Measurements from ENCODE around the gene FGF14. TPM values are rescaled to one million over a fixed set of nuclear protein-coding genes. Genes with fewer than 3 reads are reported as not detected.

FGF14 gene
- polyA plus RNA-seq, 1 of the 3 experiments (the other 2 are of a cell fraction): 0.20 TPM

- no peaks in the 10 kb centered on the region for H4K20me1 ChIP-seq (ENCODE audit: insufficient read depth)
- H3K4me3 ChIP-seq (ENCODE audit: low read depth in 2 of 2, low read length in 1 of 2): no peak overlapping the region
Observed at GRCh38 chr13:102177431-102177830, 224.4 kb downstream of the FGF14 start.

GRCh38 chr13:102176846-102177245 is 225.0 kb downstream of the FGF14 start:
- Histone ChIP-seq H3K9me3 (no peaks in the 10 kb centered on the region), H2AFZ (ENCODE audit: low read depth) (no peak overlapping the region), H3K36me3 (replicated peaks in 1 of 2; ENCODE audit: control insufficient read depth in 1 of 2, insufficient read depth in 2 of 2, low read length in 1 of 2) (no peaks in the 10 kb centered on the region), H3K9ac (no peak overlapping the region), H3K79me2 (ENCODE audit: insufficient read depth) (no peaks in the 10 kb centered on the region), H3K4me3 (ENCODE audit: low read depth in 2 of 2, low read length in 1 of 2) (no peak overlapping the region), H3K27me3 (ENCODE audit: insufficient read depth) (no peaks in the 10 kb centered on the region), H3K4me1 (ENCODE audit: control insufficient read depth in 1 of 2, insufficient read depth in 2 of 2, low read depth in 1 of 2, low read length in 1 of 2) (peaks cover 0 to 3% of the 10 kb centered on the region in 2 experiments; a peak in 2 of 4 replicates), H3K4me2 (no peak overlapping the region), H4K20me1 (ENCODE audit: insufficient read depth) (no peaks in the 10 kb centered on the region), H3K27ac (ENCODE audit: low read depth in 2 of 2, low read length in 1 of 2) (peak overlapping the region in 1 of 2 experiments; percentile 60; a peak in 2 of 4 replicates), H3K9me2 (no peaks in the 10 kb centered on the region), H3F3A (replicated peaks; ENCODE audit: insufficient read depth) (no peaks in the 10 kb centered on the region)
- CTCF ChIA-PET: interaction anchor here (0.6 to 1.4 kb wide), 2 partner anchors 11 to 54 kb away, joined by 3 to 5 read pairs; no protein-coding TSS in a partner anchor
- TF ChIP-seq JUND (IDR thresholded peaks at IDR 0.05) (no peak), EP300 (IDR thresholded peaks at IDR 0.05; ENCODE audit: borderline replicate concordance in 1 of 2, low read depth in 1 of 2, low read length in 1 of 2) (no peak)
- POLR2A ChIA-PET: no interaction called here
- 68% methylated on average over 4 of the region's 4 CpGs for WGBS (ENCODE audit: low lambda C conversion rate)
- DNase-seq: no peak

More at GRCh38 chr13:102177431-102177830, 224.4 kb downstream of the FGF14 start:
- no peaks in the 10 kb centered on the region for H3K9me2 ChIP-seq
- TF ChIP-seq MEF2A (IDR thresholded peaks at IDR 0.05; ENCODE audit: borderline replicate concordance, low read depth): no peak
- no peak for TF ChIP-seq GABPA (IDR thresholded peaks at IDR 0.05; ENCODE audit: low read depth)
- no peak for TF ChIP-seq SIN3A (IDR thresholded peaks at IDR 0.05; ENCODE audit: borderline replicate concordance, low read depth, low read length)
- TF ChIP-seq EZH2phosphoT487 (IDR thresholded peaks at IDR 0.05; ENCODE audit: borderline replicate concordance, low read depth): no peak
- TF ChIP-seq MXI1 (IDR thresholded peaks at IDR 0.05; ENCODE audit: low read depth, low read length): no peak
- no peak for TF ChIP-seq USF1 (IDR thresholded peaks at IDR 0.05; ENCODE audit: borderline replicate concordance, low read depth)
- TF ChIP-seq RXRA (IDR thresholded peaks at IDR 0.05; ENCODE audit: borderline replicate concordance, low read depth): no peak
- TF ChIP-seq NFIC (IDR thresholded peaks at IDR 0.05; ENCODE audit: borderline replicate concordance): no peak
- H3K4me2 ChIP-seq: no peak overlapping the region
- no peaks in the 10 kb centered on the region for H3F3A ChIP-seq (replicated peaks; ENCODE audit: insufficient read depth)
- no peaks in the 10 kb centered on the region for H3K9me3 ChIP-seq
- ChIA-PET CTCF (interaction anchor here (0.6 to 1.4 kb wide), 4 partner anchors 10 to 156 kb away, joined by 3 to 5 read pairs (median 3); no protein-coding TSS in a partner anchor), POLR2A (no interaction called here)
- H3K27ac ChIP-seq (ENCODE audit: low read depth in 2 of 2, low read length in 1 of 2): peak overlapping the region in 1 of 2 experiments; percentile 60; a peak in 2 of 4 replicates
- H3K36me3 ChIP-seq (replicated peaks in 1 of 2; ENCODE audit: control insufficient read depth in 1 of 2, insufficient read depth in 2 of 2, low read length in 1 of 2): no peaks in the 10 kb centered on the region
- DNase-seq: no peak
- H3K4me1 ChIP-seq (ENCODE audit: control insufficient read depth in 1 of 2, insufficient read depth in 2 of 2, low read depth in 1 of 2, low read length in 1 of 2): peaks cover 0 to 3% of the 10 kb centered on the region in 2 experiments; a peak in 2 of 4 replicates
- no peaks in the 10 kb centered on the region for H3K79me2 ChIP-seq (ENCODE audit: insufficient read depth)
- no peak overlapping the region for H3K9ac ChIP-seq
- no peak overlapping the region for H2AFZ ChIP-seq (ENCODE audit: low read depth)
- H3K27me3 ChIP-seq (ENCODE audit: insufficient read depth): no peaks in the 10 kb centered on the region

- DNase-seq: no peak
- ChIA-PET POLR2A (no interaction called here), CTCF (interaction anchor here (0.6 kb wide), 1 partner anchor 12 kb away, joined by 3 read pairs; no protein-coding TSS in a partner anchor)
- no peak overlapping the region for H3K9ac ChIP-seq
- peaks cover 0 to 15% of the 10 kb centered on the region in 2 experiments; a peak in 2 of 4 replicates for H3K4me1 ChIP-seq (ENCODE audit: control insufficient read depth in 1 of 2, insufficient read depth in 2 of 2, low read depth in 1 of 2, low read length in 1 of 2)
- H3K27me3 ChIP-seq (ENCODE audit: insufficient read depth): no peaks in the 10 kb centered on the region
- TF ChIP-seq ELF1 (IDR thresholded peaks at IDR 0.05): no peak
- no peak for TF ChIP-seq TCF12 (IDR thresholded peaks at IDR 0.05)
- TF ChIP-seq POLR2AphosphoS5 (IDR thresholded peaks at IDR 0.05; ENCODE audit: low read depth, low read length): no peak
- no peak for TF ChIP-seq PBX3 (IDR thresholded peaks at IDR 0.05)
- no peak overlapping the region for H3K4me2 ChIP-seq
- H3K9me3 ChIP-seq: no peaks in the 10 kb centered on the region
- H3K27ac ChIP-seq (ENCODE audit: low read depth in 2 of 2, low read length in 1 of 2): no peak overlapping the region
- H3F3A ChIP-seq (replicated peaks; ENCODE audit: insufficient read depth): no peaks in the 10 kb centered on the region
- WGBS (ENCODE audit: low lambda C conversion rate): 33% methylated on average over 1 of the region's 1 CpG
- no peaks in the 10 kb centered on the region for H3K36me3 ChIP-seq (replicated peaks in 1 of 2; ENCODE audit: control insufficient read depth in 1 of 2, insufficient read depth in 2 of 2, low read length in 1 of 2)
- no peak overlapping the region for H3K4me3 ChIP-seq (ENCODE audit: low read depth in 2 of 2, low read length in 1 of 2)
- H4K20me1 ChIP-seq (ENCODE audit: insufficient read depth): no peaks in the 10 kb centered on the region
- H2AFZ ChIP-seq (ENCODE audit: low read depth): no peak overlapping the region
- H3K9me2 ChIP-seq: no peaks in the 10 kb centered on the region
- no peaks in the 10 kb centered on the region for H3K79me2 ChIP-seq (ENCODE audit: insufficient read depth)
Observed at GRCh38 chr13:102172406-102172805, 229.4 kb downstream of the FGF14 start.

Data from SK-N-SH (cell line).